ENCODE data around the gene GPRIN3. TPM values are rescaled to one million over a fixed set of nuclear protein-coding genes. Genes with fewer than 3 reads are reported as not detected.

GPRIN3 gene
- total RNA-seq, 4 donors from 2014 or later, result 2.4 to 4.3 (median 2.7) TPM

DNA sequence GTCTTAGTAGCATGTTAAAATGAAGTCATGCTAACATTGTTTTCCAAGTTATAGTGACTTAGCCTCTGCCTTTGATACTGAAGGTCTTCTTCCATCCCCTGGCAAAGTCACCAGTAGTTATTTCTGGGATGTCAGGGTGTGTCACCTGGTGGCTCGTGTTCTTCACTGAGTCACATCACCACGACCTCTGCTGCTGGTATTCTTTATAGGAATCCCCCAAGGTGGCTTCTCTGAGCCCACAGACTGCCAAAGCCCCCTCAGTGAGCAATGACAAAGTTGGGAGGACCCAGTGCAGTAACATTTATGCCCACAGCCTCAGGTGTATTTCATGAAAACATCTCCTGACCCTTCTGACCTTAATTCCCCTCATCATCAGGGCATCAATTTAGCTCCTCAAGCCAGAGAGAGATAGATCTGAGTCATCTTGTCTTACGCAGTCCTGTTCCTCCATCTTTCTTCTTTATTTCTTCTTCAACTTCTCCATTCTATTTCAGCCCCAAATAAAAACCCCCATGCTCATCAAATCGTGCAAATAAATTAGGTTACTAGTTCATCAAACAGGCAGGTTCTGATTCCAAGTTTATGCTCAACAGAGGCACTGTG lies 29.3 kb upstream of the GPRIN3 start:
- Histone ChIP-seq H3K27ac (no peak overlapping the region), H3K36me3 (no peaks in the 10 kb centered on the region), H3K27me3 (no peaks in the 10 kb centered on the region), H3K4me3 (no peak overlapping the region), H3K4me1 (no peaks in the 10 kb centered on the region), H3K9me3 (no peaks in the 10 kb centered on the region)
- WGBS, 2 donors (ENCODE audit: low coverage in 1 of 2), result 60 to 78% methylated on average over 2 to 4 of the region's 4 CpGs
- no peak for ATAC-seq
- TF ChIP-seq EP300 (IDR thresholded peaks at IDR 0.05) (no peak), CTCF (IDR thresholded peaks at IDR 0.05) (no peak), POLR2A (IDR thresholded peaks at IDR 0.05) (no peak), POLR2AphosphoS5 (IDR thresholded peaks at IDR 0.05) (no peak)

DNA sequence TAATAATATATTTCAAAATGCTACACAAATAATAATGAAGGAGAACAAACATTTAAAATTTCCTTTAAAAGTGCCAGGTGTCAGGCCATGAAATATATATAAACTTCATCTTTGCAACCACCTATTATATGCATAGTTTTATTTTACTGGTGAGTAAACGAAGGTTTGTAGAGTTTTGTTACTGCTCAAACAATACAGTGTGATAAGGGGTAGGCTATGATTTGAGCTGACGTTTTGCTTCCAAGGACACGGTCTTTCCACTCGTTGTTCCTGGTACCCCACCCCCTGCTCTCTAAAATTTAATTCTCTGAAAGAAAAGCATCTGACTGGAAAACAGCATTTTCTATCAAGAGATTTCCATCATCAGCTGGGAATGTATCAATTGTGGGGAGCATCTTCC lies 27.2 kb upstream of the GPRIN3 start:
- WGBS, 2 donors (ENCODE audit: low coverage in 1 of 2), result 66 to 67% methylated on average over 4 of the region's 4 CpGs
- Histone ChIP-seq H3K9me3 (no peaks in the 10 kb centered on the region), H3K27ac (no peak overlapping the region), H3K36me3 (no peaks in the 10 kb centered on the region), H3K4me3 (no peak overlapping the region), H3K4me1 (no peaks in the 10 kb centered on the region), H3K27me3 (no peaks in the 10 kb centered on the region)
- TF ChIP-seq EP300 (IDR thresholded peaks at IDR 0.05), result no peak
- no peak for ATAC-seq

DNA sequence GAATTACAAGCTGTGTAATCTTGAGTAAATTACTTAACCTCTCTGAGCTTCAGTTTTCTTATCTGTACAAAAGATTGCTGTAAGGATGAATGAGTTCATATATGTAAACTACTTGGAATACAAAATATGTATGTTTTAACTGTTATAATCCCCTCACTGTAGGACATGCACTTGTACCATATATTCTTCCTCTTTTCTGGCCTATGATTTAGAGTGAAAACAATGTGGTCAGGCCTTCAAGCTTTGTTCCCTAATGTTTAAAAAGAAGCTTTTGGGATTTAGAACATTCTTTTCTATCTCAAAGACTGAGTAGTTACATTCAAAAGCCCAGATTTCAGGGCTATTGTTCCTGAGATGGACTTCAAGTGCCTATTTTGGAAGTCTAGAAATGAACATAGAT lies 26.7 kb upstream of the GPRIN3 start:
- H3K27ac ChIP-seq, result no peak overlapping the region
- TF ChIP-seq EP300 (IDR thresholded peaks at IDR 0.05) (no peak), POLR2AphosphoS5 (IDR thresholded peaks at IDR 0.05) (no peak), POLR2A (IDR thresholded peaks at IDR 0.05) (no peak), CTCF (IDR thresholded peaks at IDR 0.05) (no peak)
- no peak for ATAC-seq

DNA sequence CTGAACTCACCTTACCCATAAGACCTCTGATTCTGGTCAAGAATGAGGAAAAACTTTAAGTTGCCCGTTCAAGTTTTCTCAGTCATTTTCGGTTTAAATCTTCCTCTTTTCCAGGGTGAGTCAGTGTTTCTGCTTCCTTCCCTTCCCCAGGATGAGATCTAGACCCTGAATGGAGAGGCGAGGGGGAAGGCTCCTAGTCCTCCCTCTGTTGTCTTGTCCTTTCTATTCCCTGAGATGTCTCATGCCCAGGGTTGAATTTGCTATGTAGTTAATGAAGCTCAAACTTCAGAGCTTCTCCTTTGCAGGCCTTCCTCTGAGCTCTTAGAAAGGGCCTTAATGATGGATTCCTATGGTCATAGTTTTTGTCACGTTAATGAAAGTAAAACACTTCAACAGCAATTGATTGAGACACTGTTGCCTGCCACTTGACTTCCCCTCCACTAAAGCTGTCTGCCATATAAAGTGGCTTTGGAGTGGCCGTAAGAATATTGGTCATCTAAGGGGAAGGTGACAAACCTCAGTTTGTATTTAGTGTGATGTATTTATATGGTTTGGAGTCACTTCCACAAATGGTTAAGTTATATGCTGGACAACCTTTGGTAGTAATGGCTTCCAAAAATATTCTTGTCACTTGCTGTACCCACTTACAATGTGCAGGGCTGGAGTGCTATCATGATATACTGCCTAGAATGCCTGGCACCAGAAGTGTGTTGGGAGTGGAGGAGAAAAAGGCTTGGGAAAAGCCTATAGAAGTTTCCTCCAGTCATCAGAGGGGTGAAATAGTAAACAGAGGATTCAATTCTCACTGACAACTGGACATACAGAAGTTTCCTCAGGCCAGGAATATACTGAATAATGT lies 24.3 kb upstream of the GPRIN3 start:
- H3K27ac ChIP-seq, result no peak overlapping the region
- no peaks in the 10 kb centered on the region for H3K4me1 ChIP-seq
- WGBS, 2 donors (ENCODE audit: low coverage in 1 of 2), result 76 to 86% methylated on average over 4 of the region's 5 CpGs
- peaks cover 0 to 5% (median 0%) of the 10 kb centered on the region in 3 donors for H3K9me3 ChIP-seq
- no peak for ATAC-seq
- no peaks in the 10 kb centered on the region for H3K36me3 ChIP-seq
- TF ChIP-seq POLR2AphosphoS5 (IDR thresholded peaks at IDR 0.05) (no peak), CTCF (IDR thresholded peaks at IDR 0.05) (no peak), POLR2A (IDR thresholded peaks at IDR 0.05) (no peak), EP300 (IDR thresholded peaks at IDR 0.05) (no peak)
- no peak overlapping the region for H3K4me3 ChIP-seq
- no peaks in the 10 kb centered on the region for H3K27me3 ChIP-seq

More for the DNA sequence above, 26.7 kb upstream of the GPRIN3 start:
- Histone ChIP-seq H3K27me3 (no peaks in the 10 kb centered on the region), H3K4me3 (no peak overlapping the region), H3K9me3 (no peaks in the 10 kb centered on the region), H3K36me3 (no peaks in the 10 kb centered on the region), H3K4me1 (no peaks in the 10 kb centered on the region)

- ATAC-seq, result no peak
- Histone ChIP-seq H3K27ac (no peak overlapping the region), H3K27me3 (no peaks in the 10 kb centered on the region), H3K4me1 (no peaks in the 10 kb centered on the region), H3K4me3 (no peak overlapping the region), H3K9me3 (peaks cover 0 to 5% (median 0%) of the 10 kb centered on the region in 3 donors), H3K36me3 (no peaks in the 10 kb centered on the region)
- WGBS, 2 donors (ENCODE audit: low coverage in 1 of 2), result 54 to 96% methylated on average over 2 of the region's 2 CpGs
- TF ChIP-seq POLR2AphosphoS5 (IDR thresholded peaks at IDR 0.05), result no peak
- no peak for TF ChIP-seq EP300 (IDR thresholded peaks at IDR 0.05)
- TF ChIP-seq CTCF (IDR thresholded peaks at IDR 0.05), result no peak
- TF ChIP-seq POLR2A (IDR thresholded peaks at IDR 0.05), result no peak
These were observed 23.6 kb upstream of the GPRIN3 start for GRCh38 chr4:89331197-89331596.
